Measurements from ENCODE around the gene NCKAP5. TPM values are rescaled to one million over a fixed set of nuclear protein-coding genes. Genes with fewer than 3 reads are reported as not detected.
A peak's percentile ranks its signal among the peaks of the same experiment; 100 is the strongest.

Gene NCKAP5
- total and polyA plus RNA-seq, 2 experiments from 2014 or later, result 0.21 to 0.31 TPM

DNA sequence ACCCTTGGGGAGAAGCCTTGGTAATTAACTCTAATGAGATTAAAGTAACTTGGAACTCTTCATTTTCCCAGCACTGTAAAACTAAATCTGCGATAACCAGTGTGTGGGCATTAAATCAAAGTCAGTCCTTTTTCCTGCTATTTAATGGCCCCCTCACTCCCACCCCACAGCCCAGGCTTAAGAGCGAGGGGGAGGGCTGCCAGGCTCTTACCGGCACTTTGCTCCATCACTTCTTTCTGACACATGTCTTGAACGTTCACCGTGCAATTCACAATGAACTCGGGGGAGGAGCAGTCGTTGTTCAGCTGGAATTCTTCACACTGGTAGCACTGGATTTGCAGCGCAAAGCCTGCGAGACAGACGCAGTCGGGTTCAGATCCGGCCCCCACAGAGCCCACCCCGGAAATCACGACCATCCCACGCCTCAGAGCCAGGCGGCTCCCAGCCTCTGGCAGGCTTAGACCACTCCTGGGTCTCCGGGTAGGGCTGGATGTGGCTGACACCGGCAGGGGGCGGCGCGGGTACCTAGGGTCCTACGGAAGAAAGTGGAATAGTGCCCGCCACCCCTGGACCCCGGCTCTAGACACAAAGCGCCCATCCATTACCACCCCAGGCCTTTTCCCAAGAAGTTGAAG, 900.0 kb downstream of the NCKAP5 start:
- DNase-seq (ENCODE audit: low read depth in 1 of 2, low spot score in 1 of 2), result peak in 1 of 2 donors; percentile 62
- Histone ChIP-seq H3K9me3 (ENCODE audit: low read depth) (no peaks in the 10 kb centered on the region), H3K27me3 (peaks cover 88% of the 10 kb centered on the region), H3K4me3 (peak overlapping the region; percentile 46), H3K36me3 (no peaks in the 10 kb centered on the region), H3K27ac (no peak overlapping the region), H3K4me1 (ENCODE audit: low read depth) (no peaks in the 10 kb centered on the region)
- peak; percentile 35 for TF ChIP-seq CTCF (IDR thresholded peaks at IDR 0.05; ENCODE audit: low read depth, low read length)

- Histone ChIP-seq H3K27ac (no peak overlapping the region), H3K4me3 (no peak overlapping the region), H3K4me1 (ENCODE audit: low read depth) (no peaks in the 10 kb centered on the region), H3K27me3 (peaks cover 84% of the 10 kb centered on the region), H3K9me3 (ENCODE audit: low read depth) (no peaks in the 10 kb centered on the region), H3K36me3 (no peaks in the 10 kb centered on the region)
- no peak for DNase-seq (ENCODE audit: low read depth in 1 of 2, low spot score in 1 of 2)
- no peak for TF ChIP-seq CTCF (IDR thresholded peaks at IDR 0.05; ENCODE audit: low read depth, low read length)
These were observed 900.6 kb downstream of the NCKAP5 start for GRCh38 chr2:132667706-132668105.

DNA sequence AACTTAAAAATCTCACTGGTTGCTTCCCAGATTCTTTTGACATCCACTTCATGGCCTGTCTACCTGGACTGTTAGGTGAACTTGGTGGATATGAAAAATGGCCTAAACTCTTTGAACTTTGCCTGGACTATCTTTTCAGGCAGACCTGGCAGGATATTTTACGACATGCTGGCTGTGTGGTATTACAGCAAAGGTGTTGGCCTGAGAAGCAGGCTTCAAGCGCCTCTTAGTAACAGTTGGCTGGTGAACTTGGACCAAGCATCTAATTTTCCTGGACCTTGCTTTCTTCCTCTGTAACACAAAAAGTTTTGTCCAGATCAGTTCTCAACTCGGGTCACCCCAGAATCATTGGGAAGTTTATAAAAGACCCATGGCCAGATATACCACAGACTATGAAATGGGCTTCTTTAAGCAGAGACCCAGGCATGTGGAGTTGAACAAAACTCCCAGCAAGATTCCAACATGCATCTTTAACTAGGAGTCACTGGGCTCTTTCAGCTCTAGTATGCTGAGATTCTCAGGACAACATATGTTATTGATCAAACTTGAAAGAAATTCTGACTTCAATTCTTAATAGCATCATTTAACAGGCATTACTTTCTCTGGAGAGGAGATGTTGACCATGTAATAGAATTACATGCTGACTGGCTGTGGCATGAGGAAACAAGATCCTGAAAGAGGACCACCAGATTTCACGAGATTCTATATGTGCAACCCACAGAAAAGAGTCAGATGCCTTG, 902.7 kb downstream of the NCKAP5 start:
- no peak for DNase-seq (ENCODE audit: low read depth in 1 of 2, low spot score in 1 of 2)
- H3K4me3 ChIP-seq, result no peak overlapping the region
- H3K36me3 ChIP-seq, result no peaks in the 10 kb centered on the region
- peaks cover 80% of the 10 kb centered on the region for H3K27me3 ChIP-seq
- no peaks in the 10 kb centered on the region for H3K4me1 ChIP-seq (ENCODE audit: low read depth)
- no peak overlapping the region for H3K27ac ChIP-seq
- TF ChIP-seq CTCF (IDR thresholded peaks at IDR 0.05; ENCODE audit: low read depth, low read length), result no peak
- H3K9me3 ChIP-seq (ENCODE audit: low read depth), result no peaks in the 10 kb centered on the region

DNA sequence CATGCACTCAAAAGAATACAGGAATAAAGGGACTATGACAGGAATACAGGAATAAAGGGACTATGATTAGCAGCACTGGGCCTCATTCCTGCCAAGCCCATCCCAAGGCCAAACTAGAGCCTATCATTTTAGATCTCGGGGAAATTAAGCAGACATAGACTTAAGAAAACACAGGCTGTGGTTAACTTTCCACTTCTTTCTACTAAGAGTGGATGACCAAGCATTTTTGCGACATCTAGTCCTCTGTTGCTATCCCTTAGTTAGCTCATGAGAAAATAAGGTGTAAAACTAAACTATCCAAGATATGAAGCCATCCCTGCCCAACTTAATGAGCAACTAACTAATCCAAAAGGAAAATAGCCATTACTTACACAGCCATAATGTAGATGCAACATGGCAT, 904.2 kb downstream of the NCKAP5 start:
- H3K4me3 ChIP-seq, result no peak overlapping the region
- DNase-seq (ENCODE audit: low read depth in 1 of 2, low spot score in 1 of 2), result no peak

GRCh38 chr2:132662732-132663131, 905.5 kb downstream of the NCKAP5 start:
- Histone ChIP-seq H3K27ac (no peak overlapping the region), H3K4me3 (no peak overlapping the region), H3K36me3 (no peaks in the 10 kb centered on the region), H3K9me3 (ENCODE audit: low read depth) (no peaks in the 10 kb centered on the region), H3K4me1 (ENCODE audit: low read depth) (no peaks in the 10 kb centered on the region), H3K27me3 (peaks cover 69% of the 10 kb centered on the region)
- no peak for TF ChIP-seq CTCF (IDR thresholded peaks at IDR 0.05; ENCODE audit: low read depth, low read length)
- DNase-seq (ENCODE audit: low read depth in 1 of 2, low spot score in 1 of 2), result no peak

More for the DNA sequence above, 904.2 kb downstream of the NCKAP5 start:
- H3K9me3 ChIP-seq (ENCODE audit: low read depth), result no peaks in the 10 kb centered on the region
- H3K36me3 ChIP-seq, result no peaks in the 10 kb centered on the region
- H3K4me1 ChIP-seq (ENCODE audit: low read depth), result no peaks in the 10 kb centered on the region
- no peak for TF ChIP-seq CTCF (IDR thresholded peaks at IDR 0.05; ENCODE audit: low read depth, low read length)
- peaks cover 75% of the 10 kb centered on the region for H3K27me3 ChIP-seq
- no peak overlapping the region for H3K27ac ChIP-seq

Data from cardiac muscle cell (in vitro differentiated cells and primary cell).